K562 (cell line): Measurements from ENCODE around the gene DPM2. TPM values are rescaled to one million over a fixed set of nuclear protein-coding genes. Genes with fewer than 3 reads are reported as not detected.

Experiments
- BRD9 ChIP-seq: fragments of 450-650 bp; IDR thresholded peaks from 2 replicates; pipeline ENCODE4 v1.6.1; 2018; ENCODE audit warnings: low read depth; ENCODE audit not compliant: partially characterized antibody
- BRF2 ChIP-seq: IDR thresholded peaks from 3 replicates; pipeline ENCODE4 v1.6.1; 2011; ENCODE audit warnings: borderline replicate concordance, mild to moderate bottlenecking; ENCODE audit not compliant: insufficient read length, insufficient read depth
- CEBPG ChIP-seq, 3 experiments: fragments of 200-800 bp in 1 of 3; sonication (Bioruptor generic) in 1 of 3; sonication (generic) in 1 of 3; formaldehyde crosslinking in 1 of 3; IDR thresholded peaks in 2 of 3; conservative IDR thresholded peaks in 1 of 3; 2 replicates each; pipeline versions ENCODE4 v1.6.1 to v1.8.0; 2016 to 2022; ENCODE audit warnings: missing compliant biosample characterization in 2 of 3, missing genetic modification characterization in 2 of 3, mild to moderate bottlenecking in 1 of 3, missing genetic modification reagents in 1 of 3
- CHD2 ChIP-seq: IDR thresholded peaks from 2 replicates; pipeline ENCODE4 v1.6.1; 2011; ENCODE audit warnings: low read depth, low read length
- CHD4 ChIP-seq: fragments of 200-600 bp; sonication (generic); IDR thresholded peaks from 3 replicates; pipeline ENCODE4 v1.6.1; 2012; ENCODE audit warnings: low read depth, mild to moderate bottlenecking, mixed read lengths, low read length, inconsistent platforms; ENCODE audit not compliant: insufficient read depth, insufficient replicate concordance, poor library complexity, severe bottlenecking
- DIDO1 ChIP-seq: fragments of 450-650 bp; IDR thresholded peaks from 2 replicates; pipeline ENCODE4 v1.6.1; 2016; ENCODE audit warnings: low read depth, missing biosample characterization, missing genetic modification characterization
- EP400 ChIP-seq: fragments of 450-650 bp; IDR thresholded peaks from 2 replicates; pipeline ENCODE4 v1.6.1; 2017; ENCODE audit warnings: antibody characterized with exemption, mild to moderate bottlenecking, moderate library complexity
- GTF2A2 ChIP-seq: IDR thresholded peaks from 2 replicates; pipeline ENCODE4 v1.6.1; 2016; ENCODE audit warnings: mild to moderate bottlenecking, missing genetic modification characterization, missing compliant biosample characterization
- IRF1 ChIP-seq: sonication (generic); formaldehyde crosslinking; IDR thresholded peaks from 2 replicates; pipeline ENCODE4 v1.8.0; 2022; ENCODE audit warnings: missing genetic modification reagents, mild to moderate bottlenecking, borderline replicate concordance
- MLLT1 ChIP-seq, 2 experiments: fragments of 450-650 bp; IDR thresholded peaks; 2 replicates each; pipeline ENCODE4 v1.6.1; 2016
- NRF1 ChIP-seq, 2 experiments: fragments of 450-650 bp; IDR thresholded peaks in 1 of 2; conservative IDR thresholded peaks in 1 of 2; 2 replicates each; pipeline ENCODE4 v1.6.1; 2014; ENCODE audit warnings: mild to moderate bottlenecking in 2 of 2
- NUFIP1 ChIP-seq: fragments of 450-650 bp; IDR thresholded peaks from 2 replicates; pipeline ENCODE4 v1.6.1; 2018; ENCODE audit not compliant: partially characterized antibody
- PHF8 ChIP-seq: fragments of 200-600 bp; sonication (generic); IDR thresholded peaks from 2 replicates; pipeline ENCODE4 v1.6.1; 2012; ENCODE audit warnings: mixed run types, mild to moderate bottlenecking, inconsistent platforms, low read length, moderate library complexity, borderline replicate concordance
- RBFOX2 ChIP-seq: fragments of 200-400 bp; formaldehyde crosslinking; IDR thresholded peaks from 2 replicates; pipeline ENCODE4 v1.6.1; 2017; ENCODE audit warnings: low read depth, mild to moderate bottlenecking, low read length, moderate library complexity
- RCOR1 ChIP-seq, 2 experiments: IDR thresholded peaks; 2 replicates each; pipeline ENCODE4 v1.6.1; 2012; ENCODE audit warnings: low read depth in 2 of 2, low read length in 2 of 2, borderline replicate concordance in 1 of 2, improper control_type of control experiment in 1 of 2
- SMAD1 ChIP-seq: fragments of 150-350 bp; IDR thresholded peaks from 2 replicates; pipeline ENCODE4 v1.6.1; 2014; ENCODE audit warnings: low read length, low read depth; ENCODE audit not compliant: partially characterized antibody
- SUPT5H ChIP-seq: fragments of 450-650 bp; IDR thresholded peaks from 2 replicates; pipeline ENCODE4 v1.6.1; 2016
- TSC22D4 ChIP-seq: fragments of 450-650 bp; IDR thresholded peaks from 2 replicates; pipeline ENCODE4 v1.6.1; 2016; ENCODE audit warnings: missing genetic modification characterization, missing biosample characterization, control low read depth
- ZNF143 ChIP-seq: sonication (generic); formaldehyde crosslinking; IDR thresholded peaks from 2 replicates; pipeline ENCODE4 v1.9.0; 2022; ENCODE audit warnings: mild to moderate bottlenecking, missing genetic modification reagents
- ZNF740 ChIP-seq, 3 experiments: fragments of 200-800 bp in 1 of 3; sonication (Bioruptor generic) in 1 of 3; sonication (generic) in 1 of 3; formaldehyde crosslinking in 1 of 3; IDR thresholded peaks; 2 replicates each; pipeline versions ENCODE4 v1.6.1 to v1.8.0; 2016 to 2022; ENCODE audit warnings: mild to moderate bottlenecking in 2 of 3, missing compliant biosample characterization in 2 of 3, missing genetic modification characterization in 2 of 3, missing genetic modification reagents in 1 of 3
- polyA plus RNA-seq, 8 experiments: library from polyadenylated mRNA; depleted of rRNA in 4 of 8; stranded (reverse) in 5 of 8; unstranded in 3 of 8; fragments of >200 nt; fragmentation: Nextera tagmentation in 2 of 8; fragmentation: Illumina TruSeq in 1 of 8; extraction: Ambion mirVana in 2 of 8; extraction: Trizol in 1 of 8; gene quantifications; 2 replicates each; pipeline versions ENCODE4 v1.2.1 to v1.2.3, GENCODE V29; 2011 to 2014; ENCODE audit warnings: inconsistent platforms in 1 of 8, missing spikeins in 1 of 8
- total RNA-seq, 7 experiments: library from RNA; depleted of rRNA in 6 of 7; stranded (reverse); fragments of >200 nt in 6 of 7; fragmentation: Illumina TruSeq in 2 of 7; extraction: Trizol in 2 of 7; gene quantifications; 2 replicates each; pipeline versions ENCODE4 v1.2.1 to v1.2.3, GENCODE V29; 2011 to 2021; ENCODE audit warnings: low replicate concordance in 1 of 7

Gene DPM2
- total and polyA plus RNA-seq, 9 of the 15 experiments (the other 6 are each of a cell fraction or from before 2014, with no cell fraction given): 43.5 to 126 (median 71.1) TPM

- TF ChIP-seq SUPT5H: no peak; the same call in 1 of the 2 replicates
- no peak for TF ChIP-seq CHD2
- TF ChIP-seq ZNF740 (CRISPR knock-in tag; IDR thresholded peaks at IDR 0.05): 0 out of 2 replicates have a peak, but pooled peaks have one; percentile 25
- TF ChIP-seq ZNF740 (tag; IDR thresholded peaks at IDR 0.05): no peak
- TF ChIP-seq ZNF143 (CRISPR knock-in tag): no peak
- TF ChIP-seq MLLT1 (IDR thresholded peaks at IDR 0.05): no peak
- TF ChIP-seq DIDO1: no peak
- TF ChIP-seq IRF1 (CRISPR knock-in tag): no peak
- 0 out of 4 replicates have a peak, but pooled peaks of 1 of the 2 experiments have one; percentile 23 for TF ChIP-seq RCOR1 (IDR thresholded peaks at IDR 0.05; ENCODE audit: borderline replicate concordance in 1 of 2, low read depth in 2 of 2, low read length in 2 of 2)
- TF ChIP-seq NRF1 (conservative IDR thresholded peaks at IDR 0.05 in 1 of 2, IDR thresholded peaks at IDR 0.05 in 1 of 2): no peak
- no peak for TF ChIP-seq CHD4
- TF ChIP-seq BRF2: no peak
- no peak for TF ChIP-seq TSC22D4 (tag)
- TF ChIP-seq SMAD1: no peak
- TF ChIP-seq PHF8: no peak
- no peak for TF ChIP-seq NUFIP1
- TF ChIP-seq EP400: no peak
- TF ChIP-seq RBFOX2: peak; percentile 55; the same call in 1 of the 2 replicates
- TF ChIP-seq CEBPG (CRISPR knock-in tag; IDR thresholded peaks at IDR 0.05): peak; percentile 91
- no peak for TF ChIP-seq CEBPG (tag; conservative IDR thresholded peaks at IDR 0.05 in 1 of 2, IDR thresholded peaks at IDR 0.05 in 1 of 2)
- no peak for TF ChIP-seq GTF2A2 (tag)
- TF ChIP-seq BRD9: no peak
Observed at GRCh38 chr9:127928676-127929624, 8.7 kb downstream of the DPM2 start (continued).
